H9 (cell line): ENCODE measurements around the gene KLRK1. TPM values are rescaled to one million over a fixed set of nuclear protein-coding genes. Genes with fewer than 3 reads are reported as not detected.

Experiments used
- DNase-seq: peaks from one replicate; pipeline ENCODE4 v3.0.0-alpha.2; 2017
- H2AFZ ChIP-seq: one replicate; pipeline ENCODE4 v1.6.1; 2013; ENCODE audit warnings: mild to moderate bottlenecking, low read length, control low read depth, moderate library complexity
- H2AK5ac ChIP-seq: 2 replicates; pipeline ENCODE4 v1.6.1; 2013; ENCODE audit warnings: low read length, control low read depth, mixed read lengths; ENCODE audit not compliant: insufficient read length
- H2BK120ac ChIP-seq: one replicate; pipeline ENCODE4 v1.6.1; 2013; ENCODE audit warnings: low read depth, mild to moderate bottlenecking, low read length, control low read depth, inconsistent platforms; ENCODE audit not compliant: poor library complexity, severe bottlenecking
- H2BK12ac ChIP-seq: 2 replicates; pipeline ENCODE4 v1.6.1; 2013; ENCODE audit warnings: low read length, control low read depth, mixed read lengths, low read depth; ENCODE audit not compliant: insufficient read length
- H2BK15ac ChIP-seq: 2 replicates; pipeline ENCODE4 v1.6.1; 2013; ENCODE audit warnings: low read depth, low read length, control low read depth
- H2BK20ac ChIP-seq: one replicate; pipeline ENCODE4 v1.6.1; 2013; ENCODE audit warnings: low read depth, mild to moderate bottlenecking, low read length, control low read depth, inconsistent platforms; ENCODE audit not compliant: poor library complexity, severe bottlenecking
- H2BK5ac ChIP-seq: 2 replicates; pipeline ENCODE4 v1.6.1; 2013; ENCODE audit warnings: low read length, control low read depth, mixed read lengths; ENCODE audit not compliant: insufficient read length
- H3K14ac ChIP-seq: 2 replicates; pipeline ENCODE4 v1.6.1; 2013; ENCODE audit warnings: low read length, control low read depth; ENCODE audit not compliant: insufficient read depth
- H3K18ac ChIP-seq: 2 replicates; pipeline ENCODE4 v1.6.1; 2013; ENCODE audit warnings: low read depth, mild to moderate bottlenecking, mixed read lengths, low read length, control low read depth; ENCODE audit not compliant: insufficient read length
- H3K23ac ChIP-seq: 2 replicates; pipeline ENCODE4 v1.6.1; 2013; ENCODE audit warnings: low read length, control low read depth, mixed read lengths, low read depth; ENCODE audit not compliant: insufficient read length
- H3K23me2 ChIP-seq: 2 replicates; pipeline ENCODE4 v1.6.1; 2013; ENCODE audit warnings: low read depth, mild to moderate bottlenecking, mixed read lengths, low read length, control low read depth; ENCODE audit not compliant: insufficient read length, poor library complexity, severe bottlenecking
- H3K27ac ChIP-seq: 2 replicates; pipeline ENCODE4 v1.5.1; 2013; ENCODE audit warnings: low read length, control low read depth, mixed read lengths, low read depth; ENCODE audit not compliant: insufficient read length
- H3K27me3 ChIP-seq: 2 replicates; pipeline ENCODE4 v1.6.1; 2013; ENCODE audit warnings: low read length, control low read depth, inconsistent platforms; ENCODE audit not compliant: insufficient read depth
- H3K4ac ChIP-seq: 2 replicates; pipeline ENCODE4 v1.6.1; 2013; ENCODE audit warnings: low read depth, mild to moderate bottlenecking, control low read depth, inconsistent platforms, low read length, moderate library complexity
- H3K4me1 ChIP-seq: 2 replicates; pipeline ENCODE4 v1.6.1; 2013; ENCODE audit warnings: low read length, control low read depth, inconsistent platforms; ENCODE audit not compliant: insufficient read depth
- H3K4me2 ChIP-seq: 2 replicates; pipeline ENCODE4 v1.6.1; 2013; ENCODE audit warnings: low read length, control low read depth, mixed read lengths; ENCODE audit not compliant: insufficient read length, insufficient read depth
- H3K56ac ChIP-seq: 2 replicates; pipeline ENCODE4 v1.6.1; 2013; ENCODE audit warnings: low read depth, mild to moderate bottlenecking, mixed read lengths, low read length, control low read depth; ENCODE audit not compliant: insufficient read length
- H3K79me1 ChIP-seq: 2 replicates; pipeline ENCODE4 v1.6.1; 2013; ENCODE audit warnings: low read depth, mild to moderate bottlenecking, moderate library complexity, low read length, control low read depth, inconsistent platforms; ENCODE audit not compliant: insufficient read depth, poor library complexity, severe bottlenecking
- H3K79me2 ChIP-seq: 2 replicates; pipeline ENCODE4 v1.6.1; 2013; ENCODE audit warnings: low read length, control low read depth, inconsistent platforms; ENCODE audit not compliant: insufficient read depth
- H3K9ac ChIP-seq: 2 replicates; pipeline ENCODE4 v1.6.1; 2013; ENCODE audit warnings: low read length, control low read depth, mixed read lengths; ENCODE audit not compliant: insufficient read length; ENCODE audit errors: extremely low read depth
- H3K9me3 ChIP-seq: one replicate; pipeline ENCODE4 v1.6.1; 2013; ENCODE audit warnings: low read depth, low read length, inconsistent platforms; ENCODE audit not compliant: control insufficient read depth
- H3T11ph ChIP-seq: one replicate; pipeline ENCODE4 v1.6.1; 2013; ENCODE audit warnings: mild to moderate bottlenecking, low read length, control low read depth, inconsistent platforms
- H4K20me1 ChIP-seq: one replicate; pipeline ENCODE4 v1.6.1; 2013; ENCODE audit not compliant: control insufficient read depth, insufficient read length, insufficient read depth
- H4K5ac ChIP-seq: 2 replicates; pipeline ENCODE4 v1.6.1; 2013; ENCODE audit warnings: low read depth, mild to moderate bottlenecking, mixed read lengths, low read length, control low read depth; ENCODE audit not compliant: insufficient read length
- H4K8ac ChIP-seq: replicated peaks from 2 replicates; pipeline ENCODE4 v1.6.1; 2013; ENCODE audit warnings: low read length, control low read depth, mixed read lengths, low read depth; ENCODE audit not compliant: insufficient read length
- H4K91ac ChIP-seq: 2 replicates; pipeline ENCODE4 v1.6.1; 2013; ENCODE audit warnings: low read depth, mild to moderate bottlenecking, moderate library complexity, mixed read lengths, low read length, control low read depth; ENCODE audit not compliant: insufficient read length
- H3K27ac Mint-ChIP-seq, 3 experiments: 2 replicates in 2 of 3; 3 replicates in 1 of 3; pipeline ENCODE4 v1.8.0; 2020 to 2021; ENCODE audit warnings: mixed read lengths in 3 of 3, mild to moderate bottlenecking in 1 of 3, moderate library complexity in 1 of 3
- H3K27me3 Mint-ChIP-seq: 2 replicates; pipeline ENCODE4 v1.8.0; 2021; ENCODE audit warnings: low read depth, mild to moderate bottlenecking, moderate library complexity, mixed read lengths
- H3K36me3 Mint-ChIP-seq, 3 experiments: 2 replicates in 2 of 3; 3 replicates in 1 of 3; pipeline ENCODE4 v1.8.0; 2020 to 2021; ENCODE audit warnings: low read depth in 3 of 3, mixed read lengths in 3 of 3; ENCODE audit not compliant: insufficient read depth in 1 of 3
- H3K4me1 Mint-ChIP-seq, 2 experiments: 2 replicates each; pipeline ENCODE4 v1.8.0; 2020; ENCODE audit warnings: mixed read lengths in 2 of 2
- H3K4me3 Mint-ChIP-seq, 2 experiments: 2 replicates in 1 of 2; 3 replicates in 1 of 2; pipeline ENCODE4 v1.8.0; 2020 to 2021; ENCODE audit warnings: mild to moderate bottlenecking in 2 of 2, mixed read lengths in 2 of 2, moderate library complexity in 1 of 2
- H3K9me3 Mint-ChIP-seq, 2 experiments: 2 replicates in 1 of 2; 3 replicates in 1 of 2; pipeline ENCODE4 v1.8.0; 2020; ENCODE audit warnings: mild to moderate bottlenecking in 2 of 2, mixed read lengths in 2 of 2, moderate library complexity in 1 of 2
- total RNA-seq: library from RNA; stranded (reverse); gene quantifications from 2 replicates; pipeline ENCODE4 v1.2.1, GENCODE V29; 2021
- TF ChIP-seq, protein P1 (sequence below): fragments of 200-600 bp; sonication (generic); conservative IDR thresholded peaks from 3 replicates; pipeline ENCODE4 v1.8.0; 2021; ENCODE audit warnings: antibody characterized with exemption, mild to moderate bottlenecking

Gene KLRK1
- total RNA-seq, 1 experiment from 2014 or later: not detected

DNA sequence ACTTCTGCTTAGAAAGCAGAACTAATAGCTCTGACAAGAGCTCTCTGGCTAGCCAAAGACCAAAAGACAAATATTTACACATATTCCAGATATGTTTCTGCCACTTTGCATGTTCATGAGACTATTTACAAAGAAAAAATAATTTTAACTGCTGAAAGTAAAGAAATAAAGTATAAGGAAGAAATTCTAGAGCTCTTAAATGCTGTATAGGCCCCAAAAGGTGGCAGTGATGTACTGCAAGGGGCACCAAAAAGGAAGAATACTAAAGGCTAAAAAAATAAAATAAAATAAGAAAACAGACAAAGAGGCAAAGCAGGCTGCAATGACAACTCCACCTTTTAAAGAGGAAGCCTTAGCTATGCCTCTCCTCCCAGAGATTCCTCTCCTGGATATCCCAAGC, 23.0 kb downstream of the KLRK1 start:
- no peak overlapping the region for H2AK5ac ChIP-seq
- no peak overlapping the region for H3K56ac ChIP-seq
- no peak overlapping the region for H4K91ac ChIP-seq
- Mint-ChIP-seq H3K27ac (no peak overlapping the region), H3K4me1 (peaks cover 22 to 32% of the 10 kb centered on the region in 2 experiments), H3K9me3 (peaks cover 4 to 7% of the 10 kb centered on the region in 2 experiments; a peak in 3 of 5 replicates), H3K27me3 (no peaks in the 10 kb centered on the region), H3K36me3 (peaks cover 0 to 8% (median 5%) of the 10 kb centered on the region in 3 experiments; a peak in 4 of 7 replicates), H3K4me3 (no peak overlapping the region)
- no peak overlapping the region for H2BK15ac ChIP-seq
- no peaks in the 10 kb centered on the region for H4K20me1 ChIP-seq
- no peak overlapping the region for H4K5ac ChIP-seq
- H3K79me2 ChIP-seq: no peaks in the 10 kb centered on the region
- DNase-seq: no peak
- H2BK20ac ChIP-seq: no peak overlapping the region
- H2BK5ac ChIP-seq: no peak overlapping the region
- H3K27ac ChIP-seq: no peak overlapping the region
- no peak overlapping the region for H3K18ac ChIP-seq
- no peak overlapping the region for H3K9ac ChIP-seq
- H3K4me1 ChIP-seq: peaks cover 20% of the 10 kb centered on the region; the same call in 1 of the 2 replicates
- H3K27me3 ChIP-seq: no peaks in the 10 kb centered on the region
- H3K9me3 ChIP-seq: no peaks in the 10 kb centered on the region
- TF ChIP-seq, protein P1, sequence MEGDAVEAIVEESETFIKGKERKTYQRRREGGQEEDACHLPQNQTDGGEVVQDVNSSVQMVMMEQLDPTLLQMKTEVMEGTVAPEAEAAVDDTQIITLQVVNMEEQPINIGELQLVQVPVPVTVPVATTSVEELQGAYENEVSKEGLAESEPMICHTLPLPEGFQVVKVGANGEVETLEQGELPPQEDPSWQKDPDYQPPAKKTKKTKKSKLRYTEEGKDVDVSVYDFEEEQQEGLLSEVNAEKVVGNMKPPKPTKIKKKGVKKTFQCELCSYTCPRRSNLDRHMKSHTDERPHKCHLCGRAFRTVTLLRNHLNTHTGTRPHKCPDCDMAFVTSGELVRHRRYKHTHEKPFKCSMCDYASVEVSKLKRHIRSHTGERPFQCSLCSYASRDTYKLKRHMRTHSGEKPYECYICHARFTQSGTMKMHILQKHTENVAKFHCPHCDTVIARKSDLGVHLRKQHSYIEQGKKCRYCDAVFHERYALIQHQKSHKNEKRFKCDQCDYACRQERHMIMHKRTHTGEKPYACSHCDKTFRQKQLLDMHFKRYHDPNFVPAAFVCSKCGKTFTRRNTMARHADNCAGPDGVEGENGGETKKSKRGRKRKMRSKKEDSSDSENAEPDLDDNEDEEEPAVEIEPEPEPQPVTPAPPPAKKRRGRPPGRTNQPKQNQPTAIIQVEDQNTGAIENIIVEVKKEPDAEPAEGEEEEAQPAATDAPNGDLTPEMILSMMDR: peak; percentile 48
- peaks cover 12% of the 10 kb centered on the region for H3K23me2 ChIP-seq
- H3K14ac ChIP-seq: no peak overlapping the region
- H3K79me1 ChIP-seq: no peaks in the 10 kb centered on the region
- no peak overlapping the region for H2BK12ac ChIP-seq
- no peak overlapping the region for H2AFZ ChIP-seq
- H3K4ac ChIP-seq: no peak overlapping the region
- H2BK120ac ChIP-seq: no peak overlapping the region
- no peak overlapping the region for H3K23ac ChIP-seq
- no peak overlapping the region for H3K4me2 ChIP-seq
- no peak overlapping the region for H4K8ac ChIP-seq
- no peak overlapping the region for H3T11ph ChIP-seq
